Osteoblast (primary cell): ENCODE measurements around the gene ALX3. TPM values are rescaled to one million over a fixed set of nuclear protein-coding genes. Genes with fewer than 3 reads are reported as not detected.

Experiments
- DNase-seq: peaks from one replicate; pipeline ENCODE4 v3.0.0; 2011; ENCODE audit warnings: low spot score, mixed read lengths; ENCODE audit not compliant: insufficient read length; ENCODE audit errors: missing footprints
- H2AFZ ChIP-seq: 2 replicates; pipeline ENCODE4 v1.6.0; 2011; ENCODE audit warnings: mild to moderate bottlenecking, low read length
- H3K27ac ChIP-seq: 2 replicates; pipeline ENCODE4 v1.5.1; 2011; ENCODE audit warnings: mild to moderate bottlenecking, low read depth, low read length, moderate library complexity
- H3K27me3 ChIP-seq: 2 replicates; pipeline ENCODE4 v1.6.0; 2012; ENCODE audit warnings: mild to moderate bottlenecking, control low read depth, inconsistent platforms, low read length, moderate library complexity; ENCODE audit not compliant: insufficient read depth
- H3K36me3 ChIP-seq: 2 replicates; pipeline ENCODE4 v1.5.1; 2011; ENCODE audit warnings: mild to moderate bottlenecking, low read length, control low read depth, moderate library complexity; ENCODE audit not compliant: insufficient read depth
- H3K4me1 ChIP-seq: 2 replicates; pipeline ENCODE4 v1.5.1; 2011; ENCODE audit warnings: mild to moderate bottlenecking, low read length, control low read depth, moderate library complexity; ENCODE audit not compliant: insufficient read depth
- H3K4me2 ChIP-seq: 2 replicates; pipeline ENCODE4 v1.6.0; 2011; ENCODE audit warnings: mild to moderate bottlenecking, low read length; ENCODE audit not compliant: insufficient read depth
- H3K4me3 ChIP-seq: fragments of 200-600 bp; sonication (generic); 3 replicates; pipeline ENCODE4 v1.5.1; 2012; ENCODE audit warnings: mild to moderate bottlenecking, low read length, inconsistent platforms; ENCODE audit not compliant: insufficient read depth
- H3K79me2 ChIP-seq: 2 replicates; pipeline ENCODE4 v1.6.0; 2012; ENCODE audit warnings: mild to moderate bottlenecking, low read length, control low read depth, inconsistent platforms; ENCODE audit not compliant: insufficient read depth
- H3K9me3 ChIP-seq: 2 replicates; pipeline ENCODE4 v1.5.1; 2011; ENCODE audit warnings: low read depth, low read length, control low read depth
- H4K20me1 ChIP-seq: 2 replicates; pipeline ENCODE4 v1.6.0; 2012; ENCODE audit warnings: mild to moderate bottlenecking, low read length, control low read depth; ENCODE audit not compliant: insufficient read depth
- total RNA-seq: library from RNA; depleted of rRNA; stranded (reverse); fragments of >200 nt; gene quantifications from 2 replicates; pipeline ENCODE4 v1.2.3, GENCODE V29; 2012
- TF ChIP-seq, protein P1 (sequence below): IDR thresholded peaks from 2 replicates; pipeline ENCODE4 v1.5.1; 2011; ENCODE audit warnings: mild to moderate bottlenecking, low read depth, low read length, moderate library complexity; ENCODE audit errors: extremely low read depth

Gene ALX3
- not detected in 2 replicates for total RNA-seq

DNA sequence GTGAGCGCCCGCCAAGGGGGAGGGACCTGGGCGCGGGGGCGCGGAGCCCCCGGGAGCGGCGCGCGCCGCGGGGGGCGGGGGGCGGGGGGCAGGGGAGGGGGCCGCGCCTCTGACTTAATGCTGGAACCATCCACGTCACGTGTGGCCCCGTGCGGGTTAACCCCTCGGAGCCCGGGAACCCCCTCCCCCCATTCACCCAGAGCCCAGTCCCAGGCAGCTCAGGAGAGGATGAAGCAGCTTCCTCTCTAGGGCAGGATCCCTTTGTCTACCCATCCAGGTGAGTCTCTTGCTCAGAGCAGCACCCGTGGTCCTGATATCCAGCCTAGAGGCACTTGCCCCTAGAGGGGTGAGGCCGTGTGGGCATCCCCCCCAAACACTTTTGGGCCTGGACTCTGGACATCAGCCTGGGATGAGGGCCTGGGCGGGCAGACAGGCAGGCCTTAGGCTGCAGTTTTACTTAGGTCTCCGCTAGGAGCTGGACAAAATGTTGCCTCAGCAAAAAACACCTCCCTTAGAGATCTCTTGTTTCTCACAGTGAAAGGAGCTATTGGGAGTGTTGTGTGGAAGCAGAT is at the start of gene ALX3:
TSS of gene ALX3 (minus strand) at position 2 of the 572 bp plus-strand sequence. CDS start 60 bp downstream, outside the sequence.
- Histone ChIP-seq H3K79me2 (no peaks in the 10 kb centered on the region), H2AFZ (no peak within 1 kb of the TSS), H3K4me1 (no peaks in the 10 kb centered on the region), H3K4me2 (no peak within 1 kb of the TSS), H3K9me3 (no peaks in the 10 kb centered on the region), H3K27ac (no peak within 1 kb of the TSS), H3K4me3 (no peak within 1 kb of the TSS), H3K36me3 (no peaks in the 10 kb centered on the region), H4K20me1 (peaks cover 4% of the 10 kb centered on the region), H3K27me3 (peaks cover 73% of the 10 kb centered on the region)
- TF ChIP-seq, protein P1, sequence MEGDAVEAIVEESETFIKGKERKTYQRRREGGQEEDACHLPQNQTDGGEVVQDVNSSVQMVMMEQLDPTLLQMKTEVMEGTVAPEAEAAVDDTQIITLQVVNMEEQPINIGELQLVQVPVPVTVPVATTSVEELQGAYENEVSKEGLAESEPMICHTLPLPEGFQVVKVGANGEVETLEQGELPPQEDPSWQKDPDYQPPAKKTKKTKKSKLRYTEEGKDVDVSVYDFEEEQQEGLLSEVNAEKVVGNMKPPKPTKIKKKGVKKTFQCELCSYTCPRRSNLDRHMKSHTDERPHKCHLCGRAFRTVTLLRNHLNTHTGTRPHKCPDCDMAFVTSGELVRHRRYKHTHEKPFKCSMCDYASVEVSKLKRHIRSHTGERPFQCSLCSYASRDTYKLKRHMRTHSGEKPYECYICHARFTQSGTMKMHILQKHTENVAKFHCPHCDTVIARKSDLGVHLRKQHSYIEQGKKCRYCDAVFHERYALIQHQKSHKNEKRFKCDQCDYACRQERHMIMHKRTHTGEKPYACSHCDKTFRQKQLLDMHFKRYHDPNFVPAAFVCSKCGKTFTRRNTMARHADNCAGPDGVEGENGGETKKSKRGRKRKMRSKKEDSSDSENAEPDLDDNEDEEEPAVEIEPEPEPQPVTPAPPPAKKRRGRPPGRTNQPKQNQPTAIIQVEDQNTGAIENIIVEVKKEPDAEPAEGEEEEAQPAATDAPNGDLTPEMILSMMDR = no peak
- peak; percentile 89 for DNase-seq

DNA sequence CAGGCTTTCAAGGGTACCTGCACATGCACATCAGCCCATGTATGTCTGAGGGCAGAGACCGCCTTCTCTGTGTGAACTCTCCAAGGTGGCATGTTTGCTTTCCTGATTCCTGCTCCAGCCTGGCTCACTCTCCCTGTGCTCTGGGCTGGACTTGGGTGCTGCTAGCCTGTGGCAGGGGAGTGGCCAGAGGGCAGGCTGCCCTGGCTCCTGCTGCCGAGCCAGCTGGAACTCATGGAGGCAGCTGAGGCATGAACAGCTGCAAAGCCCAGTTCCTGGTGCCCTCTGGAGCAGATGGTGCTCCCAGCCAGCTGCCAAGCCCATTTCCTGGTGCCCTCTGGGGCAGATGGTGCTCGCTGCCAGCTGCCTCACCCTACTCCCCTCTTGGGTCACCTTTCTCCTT is 49.4 kb upstream of the ALX3 start:
- Histone ChIP-seq H3K27me3 (peaks cover 10% of the 10 kb centered on the region), H4K20me1 (no peaks in the 10 kb centered on the region), H3K4me3 (no peak overlapping the region), H3K9me3 (no peaks in the 10 kb centered on the region), H3K4me1 (peaks cover 8% of the 10 kb centered on the region), H3K27ac (no peak overlapping the region), H3K79me2 (no peaks in the 10 kb centered on the region), H2AFZ (no peak overlapping the region), H3K4me2 (no peak overlapping the region), H3K36me3 (no peaks in the 10 kb centered on the region)
- TF ChIP-seq, protein P1 = no peak
- DNase-seq = peak; percentile 80

- Histone ChIP-seq H3K4me1 (peaks cover 8% of the 10 kb centered on the region), H3K36me3 (no peaks in the 10 kb centered on the region), H4K20me1 (no peaks in the 10 kb centered on the region), H3K4me2 (no peak overlapping the region), H3K27ac (no peak overlapping the region), H3K27me3 (peaks cover 19% of the 10 kb centered on the region), H3K9me3 (no peaks in the 10 kb centered on the region), H3K79me2 (no peaks in the 10 kb centered on the region), H2AFZ (no peak overlapping the region), H3K4me3 (no peak overlapping the region)
- TF ChIP-seq, protein P1 = no peak
- peak; percentile 78 for DNase-seq
Observed at GRCh38 chr1:110118636-110119396, 48.3 kb upstream of the ALX3 start.

- no peak overlapping the region for H3K4me2 ChIP-seq
- H3K79me2 ChIP-seq = no peaks in the 10 kb centered on the region
- peaks cover 2% of the 10 kb centered on the region for H3K4me1 ChIP-seq
- TF ChIP-seq, protein P1 = no peak
- peaks cover 26% of the 10 kb centered on the region for H3K27me3 ChIP-seq
- H3K4me3 ChIP-seq = no peak overlapping the region
- no peak overlapping the region for H3K27ac ChIP-seq
- H3K9me3 ChIP-seq = no peaks in the 10 kb centered on the region
- DNase-seq = no peak
- H4K20me1 ChIP-seq = no peaks in the 10 kb centered on the region
- H2AFZ ChIP-seq = no peak overlapping the region
- H3K36me3 ChIP-seq = no peaks in the 10 kb centered on the region
Observed at GRCh38 chr1:110114784-110115183, 44.3 kb upstream of the ALX3 start.
